Adipocyte (in vitro differentiated cells): ENCODE measurements around the gene GPA33.

Experiments used
- DNase-seq: peaks from one replicate; pipeline ENCODE4 v3.0.0-alpha.2; 2015; ENCODE audit warnings: low read depth
- H3K27me3 ChIP-seq: replicated peaks from 2 replicates; pipeline ENCODE4 v1.7.0; 2013; ENCODE audit warnings: mild to moderate bottlenecking, low read length, moderate library complexity; ENCODE audit not compliant: control insufficient read depth, insufficient read depth
- H3K36me3 ChIP-seq: 2 replicates; pipeline ENCODE4 v1.7.0; 2013; ENCODE audit warnings: low read length, mild to moderate bottlenecking, moderate library complexity; ENCODE audit not compliant: control insufficient read depth, insufficient read depth, severe bottlenecking
- H3K4me1 ChIP-seq: 2 replicates; pipeline ENCODE4 v1.7.0; 2013; ENCODE audit warnings: mild to moderate bottlenecking, low read length, moderate library complexity; ENCODE audit not compliant: control insufficient read depth, insufficient read depth
- H3K4me3 ChIP-seq: 2 replicates; pipeline ENCODE4 v1.7.0; 2013; ENCODE audit warnings: mild to moderate bottlenecking, low read length, moderate library complexity
- H3K9ac ChIP-seq: 2 replicates; pipeline ENCODE4 v1.7.0; 2013; ENCODE audit warnings: mild to moderate bottlenecking, low read length, moderate library complexity
- H3K9me3 ChIP-seq: 2 replicates; pipeline ENCODE4 v1.7.0; 2013; ENCODE audit warnings: mild to moderate bottlenecking, low read length, moderate library complexity; ENCODE audit not compliant: control insufficient read depth

Gene GPA33

GRCh38 chr1:167102906-167103573 lies 12.9 kb upstream of the GPA33 start:
- H3K27me3 ChIP-seq, result peaks cover 22% of the 10 kb centered on the region
- H3K9me3 ChIP-seq, result no peaks in the 10 kb centered on the region
- H3K9ac ChIP-seq, result no peak overlapping the region
- DNase-seq, result no peak
- no peak overlapping the region for H3K4me3 ChIP-seq
- no peaks in the 10 kb centered on the region for H3K4me1 ChIP-seq
- no peaks in the 10 kb centered on the region for H3K36me3 ChIP-seq

- H3K4me3 ChIP-seq, result no peak overlapping the region
- H3K9ac ChIP-seq, result no peak overlapping the region
- H3K4me1 ChIP-seq, result no peaks in the 10 kb centered on the region
- peaks cover 26% of the 10 kb centered on the region for H3K27me3 ChIP-seq
- H3K36me3 ChIP-seq, result no peaks in the 10 kb centered on the region
- peaks cover 8% of the 10 kb centered on the region for H3K9me3 ChIP-seq
- DNase-seq, result no peak
Measured at GRCh38 chr1:167101754-167102153, 11.6 kb upstream of the GPA33 start.

GRCh38 chr1:167100730-167101129 lies 10.6 kb upstream of the GPA33 start:
- Histone ChIP-seq H3K27me3 (peaks cover 23% of the 10 kb centered on the region), H3K9me3 (peaks cover 13% of the 10 kb centered on the region), H3K9ac (no peak overlapping the region), H3K36me3 (no peaks in the 10 kb centered on the region), H3K4me1 (no peaks in the 10 kb centered on the region), H3K4me3 (no peak overlapping the region)
- DNase-seq, result no peak

- Histone ChIP-seq H3K4me1 (no peaks in the 10 kb centered on the region), H3K9me3 (peaks cover 13% of the 10 kb centered on the region), H3K9ac (no peak overlapping the region), H3K27me3 (peaks cover 19% of the 10 kb centered on the region), H3K36me3 (no peaks in the 10 kb centered on the region), H3K4me3 (no peak overlapping the region)
- no peak for DNase-seq
Measured at GRCh38 chr1:167099851-167100250, 9.7 kb upstream of the GPA33 start.

- no peaks in the 10 kb centered on the region for H3K4me1 ChIP-seq
- DNase-seq, result peak; percentile 80
- H3K36me3 ChIP-seq, result no peaks in the 10 kb centered on the region
- H3K9ac ChIP-seq, result no peak overlapping the region
- H3K27me3 ChIP-seq, result peaks cover 26% of the 10 kb centered on the region
- H3K9me3 ChIP-seq, result peaks cover 13% of the 10 kb centered on the region
- H3K4me3 ChIP-seq, result no peak overlapping the region
Measured at GRCh38 chr1:167095368-167095767, 5.2 kb upstream of the GPA33 start.

DNA sequence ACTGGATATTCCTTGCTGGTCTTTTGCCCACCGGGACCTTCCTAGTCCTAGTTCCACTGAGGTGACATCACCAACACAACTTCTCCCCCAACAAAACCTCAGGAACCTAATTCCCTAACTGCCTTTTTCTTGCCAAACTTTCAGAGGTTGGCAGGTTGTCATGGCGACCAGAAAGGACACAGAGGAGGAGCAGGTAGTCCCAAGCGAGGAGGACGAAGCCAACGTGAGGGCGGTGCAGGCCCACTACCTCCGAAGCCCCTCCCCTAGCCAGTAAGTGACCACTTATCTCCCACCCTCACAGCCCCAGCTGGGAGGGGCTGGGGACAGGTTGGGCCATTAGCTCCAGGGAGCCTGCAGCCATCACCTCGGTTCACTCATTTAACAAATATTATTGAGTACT lies 4.5 kb upstream of the GPA33 start:
- Histone ChIP-seq H3K36me3 (no peaks in the 10 kb centered on the region), H3K9ac (no peak overlapping the region), H3K4me1 (no peaks in the 10 kb centered on the region), H3K9me3 (peaks cover 13% of the 10 kb centered on the region), H3K4me3 (no peak overlapping the region), H3K27me3 (peaks cover 28% of the 10 kb centered on the region)
- no peak for DNase-seq

DNA sequence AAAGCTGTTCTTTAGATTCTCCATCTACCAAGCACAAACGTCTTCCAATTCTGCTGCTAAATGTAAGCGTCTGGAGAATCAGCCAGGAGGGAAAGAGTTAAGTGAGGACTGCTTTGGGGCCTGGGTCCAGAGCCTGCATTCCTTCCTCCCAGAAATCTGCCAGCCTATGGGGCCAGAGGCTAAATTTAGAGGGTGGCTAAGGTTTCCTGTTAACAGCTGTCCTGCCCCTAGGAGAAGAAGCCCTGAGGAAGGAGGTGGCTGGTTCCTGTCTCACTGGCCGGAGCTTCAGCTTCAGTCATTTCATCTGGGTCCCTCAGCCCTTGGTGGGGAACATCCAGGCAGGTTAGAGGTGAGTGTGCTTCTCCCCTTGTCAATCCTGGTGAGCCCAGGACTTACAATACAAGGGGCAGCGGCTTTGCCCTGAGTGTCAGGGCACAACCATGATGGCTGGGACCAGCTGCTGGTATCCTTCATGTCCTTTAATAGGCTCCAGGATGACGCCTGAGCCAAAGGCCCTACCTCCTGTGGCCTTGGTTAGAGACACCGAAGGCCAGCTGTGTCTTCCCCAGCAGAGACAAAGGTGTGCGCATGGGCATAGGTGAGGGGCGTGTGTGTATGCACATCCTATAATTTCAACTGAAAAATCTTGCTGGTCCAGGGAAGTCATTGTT lies 3.8 kb upstream of the GPA33 start, which contains the start of gene STYXL2:
STYXL2 (plus strand) TSS at position 230 of the 671 bp plus-strand sequence. CDS start 775 bp downstream, outside the sequence.
- Histone ChIP-seq H3K36me3 (no peaks in the 10 kb centered on the region), H3K4me3 (no peak within 1 kb of the TSS), H3K27me3 (peaks cover 28% of the 10 kb centered on the region), H3K9me3 (peaks cover 13% of the 10 kb centered on the region), H3K4me1 (no peaks in the 10 kb centered on the region), H3K9ac (no peak within 1 kb of the TSS)
- no peak for DNase-seq

GRCh38 chr1:167092653-167093052 lies 2.5 kb upstream of the GPA33 start:
- Histone ChIP-seq H3K4me3 (no peak overlapping the region), H3K4me1 (no peaks in the 10 kb centered on the region), H3K9ac (no peak overlapping the region), H3K27me3 (peaks cover 36% of the 10 kb centered on the region), H3K9me3 (peaks cover 13% of the 10 kb centered on the region), H3K36me3 (no peaks in the 10 kb centered on the region)
- DNase-seq, result no peak

DNA sequence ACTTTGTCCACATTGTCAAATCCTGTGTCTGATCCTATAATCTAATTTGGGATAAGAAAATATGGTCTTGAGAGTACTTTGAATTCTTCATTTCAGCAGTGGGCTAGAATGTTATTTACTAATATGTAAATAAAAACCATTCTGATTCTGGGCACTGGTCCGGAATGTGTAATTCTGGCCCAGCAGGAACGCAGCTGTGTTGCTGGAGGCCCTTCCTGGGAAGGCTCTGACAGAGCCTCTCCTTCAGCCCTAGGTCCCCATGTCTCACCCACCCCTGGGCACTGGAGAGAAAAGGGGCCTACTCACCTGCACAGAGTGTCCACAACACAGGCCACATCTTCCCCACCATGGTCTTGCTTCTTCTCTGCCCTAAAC lies 251 bp downstream of the GPA33 start:
- H3K36me3 ChIP-seq, result no peaks in the 10 kb centered on the region
- peaks cover 38% of the 10 kb centered on the region for H3K27me3 ChIP-seq
- no peak overlapping the region for H3K9ac ChIP-seq
- no peak overlapping the region for H3K4me3 ChIP-seq
- H3K9me3 ChIP-seq, result no peaks in the 10 kb centered on the region
- no peak for DNase-seq
- no peaks in the 10 kb centered on the region for H3K4me1 ChIP-seq

DNA sequence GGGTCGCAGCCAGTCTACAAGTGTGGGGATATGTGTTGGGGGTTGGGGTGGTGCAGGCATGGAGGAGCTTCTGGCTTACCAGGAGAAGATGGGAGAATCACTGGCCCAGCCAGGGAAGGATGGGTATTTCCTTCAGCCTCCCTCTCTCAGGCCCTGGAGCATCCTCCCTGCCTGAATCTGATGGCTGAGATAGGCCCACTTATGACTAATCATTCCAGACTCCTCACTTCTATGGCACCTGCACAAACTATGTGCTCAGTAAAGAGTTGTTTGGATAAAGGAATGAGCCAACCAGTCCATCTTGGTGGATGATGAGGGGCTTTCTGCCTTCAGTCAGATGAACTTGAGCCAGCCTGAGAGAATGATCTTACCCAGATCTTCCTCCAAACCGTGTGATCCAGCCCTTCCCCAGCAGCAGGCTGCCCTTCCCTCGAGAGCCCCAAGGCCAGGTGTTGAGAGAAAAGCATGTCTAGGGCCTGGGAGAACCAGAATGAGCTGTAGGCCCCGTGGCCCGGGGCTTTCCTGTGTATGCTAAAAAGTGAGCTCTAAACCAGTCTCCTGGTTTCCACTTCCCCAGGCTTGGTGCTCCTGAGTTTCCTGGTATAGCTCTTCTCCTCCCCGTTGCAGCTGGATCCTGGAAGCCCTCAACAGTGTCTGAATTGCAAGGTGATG lies 1.3 kb downstream of the GPA33 start:
- Histone ChIP-seq H3K27me3 (peaks cover 35% of the 10 kb centered on the region), H3K9ac (no peak overlapping the region), H3K4me1 (no peaks in the 10 kb centered on the region), H3K4me3 (no peak overlapping the region), H3K9me3 (no peaks in the 10 kb centered on the region), H3K36me3 (no peaks in the 10 kb centered on the region)
- no peak for DNase-seq

GRCh38 chr1:167086768-167087167 lies 3.4 kb downstream of the GPA33 start:
- Histone ChIP-seq H3K36me3 (no peaks in the 10 kb centered on the region), H3K27me3 (peaks cover 47% of the 10 kb centered on the region), H3K9ac (no peak overlapping the region), H3K4me3 (no peak overlapping the region), H3K9me3 (no peaks in the 10 kb centered on the region), H3K4me1 (no peaks in the 10 kb centered on the region)
- DNase-seq, result no peak
